GM23338 (cell line): Measurements from ENCODE around the gene C1orf141. TPM values are rescaled to one million over a fixed set of nuclear protein-coding genes. Genes with fewer than 3 reads are reported as not detected.

Source experiments
- ATAC-seq: fragments of 200-7000 bp; cut with Tn5 transposase; 3 replicates; pipeline ENCODE4 v1.9.1; 2020
- DNase-seq: peaks from one replicate; pipeline ENCODE4 v3.0.0-alpha.2; 2015; ENCODE audit warnings: low spot score
- H2AFZ ChIP-seq: fragments of 200-600 bp; sonication (generic); 2 replicates; pipeline ENCODE4 v1.8.0; 2016; ENCODE audit warnings: antibody characterized with exemption, mild to moderate bottlenecking, moderate library complexity
- H3F3A ChIP-seq: fragments of 200-600 bp; sonication (generic); replicated peaks from 2 replicates; pipeline ENCODE4 v1.8.0; 2017; ENCODE audit warnings: antibody characterized with exemption, mixed run types, low read depth
- H3K27ac ChIP-seq: fragments of 200-600 bp; sonication (generic); 2 replicates; pipeline ENCODE4 v1.6.1; 2016; ENCODE audit warnings: low read depth
- H3K27me3 ChIP-seq: fragments of 200-600 bp; sonication (generic); 2 replicates; pipeline ENCODE4 v1.8.0; 2016; ENCODE audit warnings: mild to moderate bottlenecking, mixed run types, moderate library complexity; ENCODE audit not compliant: insufficient read depth
- H3K36me3 ChIP-seq: fragments of 200-600 bp; sonication (generic); 2 replicates; pipeline ENCODE4 v1.8.0; 2016; ENCODE audit warnings: mild to moderate bottlenecking; ENCODE audit not compliant: insufficient read depth
- H3K4me1 ChIP-seq: fragments of 200-600 bp; sonication (generic); 2 replicates; pipeline ENCODE4 v1.8.0; 2016; ENCODE audit warnings: mild to moderate bottlenecking, moderate library complexity; ENCODE audit not compliant: insufficient read depth
- H3K4me2 ChIP-seq: fragments of 200-600 bp; sonication (generic); 2 replicates; pipeline ENCODE4 v1.7.1; 2017; ENCODE audit warnings: mixed run types
- H3K4me3 ChIP-seq: fragments of 200-600 bp; sonication (generic); 2 replicates; pipeline ENCODE4 v1.6.1; 2016; ENCODE audit warnings: mixed run types
- H3K79me2 ChIP-seq: fragments of 200-600 bp; sonication (generic); replicated peaks from 2 replicates; pipeline ENCODE4 v1.8.0; 2017; ENCODE audit warnings: mild to moderate bottlenecking; ENCODE audit not compliant: insufficient read depth
- H3K9me2 ChIP-seq: fragments of 200-600 bp; sonication (generic); 2 replicates; pipeline ENCODE4 v1.8.0; 2017; ENCODE audit not compliant: insufficient read depth
- H4K20me1 ChIP-seq: fragments of 200-600 bp; sonication (generic); replicated peaks from 2 replicates; pipeline ENCODE4 v1.8.0; 2017; ENCODE audit warnings: mild to moderate bottlenecking; ENCODE audit not compliant: insufficient read depth
- H3K27ac Mint-ChIP-seq: 2 replicates; pipeline ENCODE4 v1.8.0; 2020; ENCODE audit warnings: inconsistent platforms, mild to moderate bottlenecking, moderate library complexity, mixed read lengths
- H3K27me3 Mint-ChIP-seq: 3 replicates; pipeline ENCODE4 v1.8.0; 2022; ENCODE audit warnings: low read depth, mild to moderate bottlenecking, moderate library complexity, mixed read lengths, inconsistent platforms; ENCODE audit not compliant: insufficient read depth, poor library complexity
- H3K36me3 Mint-ChIP-seq: 3 replicates; pipeline ENCODE4 v1.8.0; 2021; ENCODE audit warnings: low read depth, mild to moderate bottlenecking, inconsistent platforms, moderate library complexity, mixed read lengths
- H3K4me1 Mint-ChIP-seq: 3 replicates; pipeline ENCODE4 v1.8.0; 2020; ENCODE audit warnings: mild to moderate bottlenecking, inconsistent platforms, mixed read lengths
- H3K4me3 Mint-ChIP-seq: 3 replicates; pipeline ENCODE4 v1.8.0; 2021; ENCODE audit warnings: moderate library complexity, mild to moderate bottlenecking, inconsistent platforms, mixed read lengths
- H3K9me3 Mint-ChIP-seq: 3 replicates; pipeline ENCODE4 v1.8.0; 2020; ENCODE audit warnings: moderate library complexity, mild to moderate bottlenecking, inconsistent platforms, mixed read lengths
- CREB1 ChIP-seq: fragments of 250-450 bp; sonication (Bioruptor Pico); IDR thresholded peaks from 2 replicates; pipeline ENCODE4 v1.5.0; 2020; ENCODE audit warnings: low read depth, mild to moderate bottlenecking, moderate library complexity
- ETS1 ChIP-seq: IDR thresholded peaks from 2 replicates; pipeline ENCODE4 v1.6.1; 2016; ENCODE audit warnings: antibody characterized with exemption
- EZH2 ChIP-seq: fragments of 200-600 bp; sonication (generic); IDR thresholded peaks from one replicate; pipeline ENCODE4 v1.8.0; 2017; ENCODE audit warnings: antibody characterized with exemption, mild to moderate bottlenecking, low read depth; ENCODE audit not compliant: unreplicated experiment
- EZH2phosphoT487 ChIP-seq: fragments of 200-600 bp; sonication (generic); IDR thresholded peaks from one replicate; pipeline ENCODE4 v1.8.1; 2018; ENCODE audit warnings: antibody characterized with exemption; ENCODE audit not compliant: unreplicated experiment
- JUNB ChIP-seq: IDR thresholded peaks from one replicate; pipeline ENCODE4 v1.6.1; 2016; ENCODE audit warnings: antibody characterized with exemption; ENCODE audit not compliant: unreplicated experiment
- NANOG ChIP-seq: IDR thresholded peaks from 2 replicates; pipeline ENCODE4 v1.6.1; 2016; ENCODE audit warnings: antibody characterized with exemption, borderline replicate concordance
- POLR2AphosphoS5 ChIP-seq: IDR thresholded peaks from 2 replicates; pipeline ENCODE4 v1.6.1; 2016; ENCODE audit warnings: antibody characterized with exemption, low read depth
- REST ChIP-seq: IDR thresholded peaks from one replicate; pipeline ENCODE4 v1.6.1; 2018; ENCODE audit warnings: antibody characterized with exemption; ENCODE audit not compliant: unreplicated experiment
- STAT1 ChIP-seq: IDR thresholded peaks from one replicate; pipeline ENCODE4 v1.6.1; 2016; ENCODE audit warnings: antibody characterized with exemption; ENCODE audit not compliant: unreplicated experiment
- ZNF114 ChIP-seq: fragments of 250-450 bp; sonication (Bioruptor Pico); IDR thresholded peaks from 2 replicates; pipeline ENCODE4 v1.5.0; 2020; ENCODE audit warnings: mild to moderate bottlenecking, moderate library complexity
- ZNF331 ChIP-seq: fragments of 250-450 bp; sonication (Bioruptor Pico); IDR thresholded peaks from 2 replicates; pipeline ENCODE4 v1.5.0; 2020; ENCODE audit warnings: low read depth, mild to moderate bottlenecking, moderate library complexity
- ZNF462 ChIP-seq: fragments of 250-450 bp; sonication (Bioruptor Pico); IDR thresholded peaks from 2 replicates; pipeline ENCODE4 v1.5.0; 2020; ENCODE audit warnings: mild to moderate bottlenecking, moderate library complexity
- polyA plus RNA-seq: library from polyadenylated mRNA; unstranded; fragments of >200 nt; fragmentation: Nextera tagmentation; extraction: Ambion mirVana; gene quantifications from 2 replicates; pipeline ENCODE4 v1.2.1, GENCODE V29; 2016
- total RNA-seq: library from RNA; depleted of rRNA; stranded (reverse); fragments of >200 nt; shearing (Covaris generic); gene quantifications from 2 replicates; pipeline ENCODE4 v1.2.3, GENCODE V29; 2014
- TF ChIP-seq, protein P1 (sequence below), 2 experiments: fragments of 200-600 bp in 1 of 2; sonication (generic) in 1 of 2; conservative IDR thresholded peaks; 2 replicates each; pipeline versions ENCODE4 v1.5.1 to v1.6.1; 2016 to 2017; ENCODE audit warnings: antibody characterized with exemption in 2 of 2, low read depth in 2 of 2, mild to moderate bottlenecking in 2 of 2, moderate library complexity in 1 of 2

The C1orf141 gene
- total and polyA plus RNA-seq, 2 experiments from 2014 or later, result not detected

- no peaks in the 10 kb centered on the region for H3K27me3 ChIP-seq
- no peaks in the 10 kb centered on the region for H3K79me2 ChIP-seq
- no peak overlapping the region for H3K4me3 ChIP-seq
- no peaks in the 10 kb centered on the region for H3K9me2 ChIP-seq
- H3K27ac ChIP-seq, result no peak overlapping the region
- no peaks in the 10 kb centered on the region for H3K9me3 Mint-ChIP-seq
- H3K27ac Mint-ChIP-seq, result no peak overlapping the region
- TF ChIP-seq CREB1, result no peak
- TF ChIP-seq REST, result no peak
- TF ChIP-seq STAT1, result no peak
- no peak for TF ChIP-seq POLR2AphosphoS5
- TF ChIP-seq ETS1, result no peak
- TF ChIP-seq, protein P1, sequence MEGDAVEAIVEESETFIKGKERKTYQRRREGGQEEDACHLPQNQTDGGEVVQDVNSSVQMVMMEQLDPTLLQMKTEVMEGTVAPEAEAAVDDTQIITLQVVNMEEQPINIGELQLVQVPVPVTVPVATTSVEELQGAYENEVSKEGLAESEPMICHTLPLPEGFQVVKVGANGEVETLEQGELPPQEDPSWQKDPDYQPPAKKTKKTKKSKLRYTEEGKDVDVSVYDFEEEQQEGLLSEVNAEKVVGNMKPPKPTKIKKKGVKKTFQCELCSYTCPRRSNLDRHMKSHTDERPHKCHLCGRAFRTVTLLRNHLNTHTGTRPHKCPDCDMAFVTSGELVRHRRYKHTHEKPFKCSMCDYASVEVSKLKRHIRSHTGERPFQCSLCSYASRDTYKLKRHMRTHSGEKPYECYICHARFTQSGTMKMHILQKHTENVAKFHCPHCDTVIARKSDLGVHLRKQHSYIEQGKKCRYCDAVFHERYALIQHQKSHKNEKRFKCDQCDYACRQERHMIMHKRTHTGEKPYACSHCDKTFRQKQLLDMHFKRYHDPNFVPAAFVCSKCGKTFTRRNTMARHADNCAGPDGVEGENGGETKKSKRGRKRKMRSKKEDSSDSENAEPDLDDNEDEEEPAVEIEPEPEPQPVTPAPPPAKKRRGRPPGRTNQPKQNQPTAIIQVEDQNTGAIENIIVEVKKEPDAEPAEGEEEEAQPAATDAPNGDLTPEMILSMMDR (conservative IDR thresholded peaks at IDR 0.05; ENCODE audit: low read depth in 2 of 2), result no peak
- no peak for TF ChIP-seq JUNB
- TF ChIP-seq ZNF331 (CRISPR knock-in tag), result no peak
- no peak for TF ChIP-seq NANOG
- TF ChIP-seq ZNF114 (CRISPR knock-in tag), result no peak
- no peak for TF ChIP-seq EZH2
- TF ChIP-seq EZH2phosphoT487, result no peak
- no peak for TF ChIP-seq ZNF462 (CRISPR knock-in tag)
- H3K4me1 Mint-ChIP-seq, result no peaks in the 10 kb centered on the region
- H3K36me3 ChIP-seq, result no peaks in the 10 kb centered on the region
- H2AFZ ChIP-seq, result no peak overlapping the region
- no peak overlapping the region for H3K4me3 Mint-ChIP-seq
- H3K4me2 ChIP-seq, result no peak overlapping the region
- no peaks in the 10 kb centered on the region for H3K36me3 Mint-ChIP-seq
- no peaks in the 10 kb centered on the region for H3K27me3 Mint-ChIP-seq
- ATAC-seq (no peak), DNase-seq (no peak)
- no peaks in the 10 kb centered on the region for H3F3A ChIP-seq
- no peaks in the 10 kb centered on the region for H3K4me1 ChIP-seq
- no peaks in the 10 kb centered on the region for H4K20me1 ChIP-seq
Observed at GRCh38 chr1:67169932-67170331, 35.2 kb upstream of the C1orf141 start.
